Tibial artery (tissue), 4 donors: ENCODE measurements around the gene SERPINB6.

Source experiments
- DNase-seq, 2 donors: peaks; one replicate each; pipeline ENCODE4 v3.0.0-alpha.2; 2019
- H3K27ac ChIP-seq, 2 donors: fragments of 200-600 bp; sonication (generic) in 1 of 2; 1 replicate in 1 of 2; 2 replicates in 1 of 2; pipeline ENCODE4 v1.5.1; 2018 to 2019; ENCODE audit warnings: mild to moderate bottlenecking in 1 of 2
- H3K27me3 ChIP-seq, 2 donors: fragments of 200-600 bp; sonication (generic) in 1 of 2; one replicate each; pipeline versions ENCODE4 v1.5.1 to v1.6.0; 2016 to 2019
- H3K36me3 ChIP-seq, 3 donors: fragments of 200-600 bp; sonication (generic) in 2 of 3; one replicate each; pipeline ENCODE4 v1.5.1; 2016 to 2019; ENCODE audit warnings: mild to moderate bottlenecking in 2 of 3
- H3K4me1 ChIP-seq, 4 donors: fragments of 200-600 bp; sonication (generic) in 2 of 4; 1 replicate in 3 of 4; 2 replicates in 1 of 4; pipeline ENCODE4 v1.5.1; 2016 to 2019
- H3K4me3 ChIP-seq, 2 donors: fragments of 200-600 bp; sonication (generic) in 1 of 2; 1 replicate in 1 of 2; 2 replicates in 1 of 2; pipeline ENCODE4 v1.5.1; 2018 to 2019; ENCODE audit warnings: mild to moderate bottlenecking in 2 of 2
- H3K9me3 ChIP-seq, 3 donors: fragments of 200-600 bp; sonication (generic) in 1 of 3; one replicate each; pipeline ENCODE4 v1.5.1; 2016 to 2019
- CTCF ChIP-seq, 2 experiments: fragments of 200-600 bp in 1 of 2; fragments of 450-650 bp in 1 of 2; IDR thresholded peaks; one replicate each; pipeline ENCODE4 v1.5.1; 2017 to 2019; ENCODE audit warnings: antibody characterized with exemption in 2 of 2, mild to moderate bottlenecking in 1 of 2, moderate library complexity in 1 of 2
- intact Hi-C: fragments of 100-400 bp; cut with DNase I; formaldehyde crosslinking; loops from one replicate; pipeline ENCODE4 v1.15.0; 2023; ENCODE audit warnings: low total_unique reads

Gene SERPINB6

GRCh38 chr6:2990248-2990931 lies 19.0 kb upstream of the SERPINB6 start:
- no peaks in the 10 kb centered on the region for H3K27me3 ChIP-seq
- intact Hi-C loops: no loop called here
- H3K4me1 ChIP-seq: peaks cover 0 to 26% (median 18%) of the 10 kb centered on the region in 4 donors
- H3K36me3 ChIP-seq: no peaks in the 10 kb centered on the region
- H3K27ac ChIP-seq: peak overlapping the region; percentile 95 to 97
- peak overlapping the region; percentile 82 to 92 for H3K4me3 ChIP-seq
- no peaks in the 10 kb centered on the region for H3K9me3 ChIP-seq
- no peak for DNase-seq
- no peak for TF ChIP-seq CTCF (IDR thresholded peaks at IDR 0.05)

GRCh38 chr6:2989332-2990247 lies 18.2 kb upstream of the SERPINB6 start:
- no peaks in the 10 kb centered on the region for H3K27me3 ChIP-seq
- DNase-seq: peak; percentile 84 to 93
- no peak for TF ChIP-seq CTCF (IDR thresholded peaks at IDR 0.05)
- peak overlapping the region; percentile 95 to 97 for H3K27ac ChIP-seq
- intact Hi-C loops: loop anchor here (2.0 to 5.0 kb wide), 2 partner anchors 37 to 147 kb away; partner anchors contain the start of gene SERPINB1
- H3K4me3 ChIP-seq: peak overlapping the region; percentile 82 to 92
- peaks cover 0 to 26% (median 18%) of the 10 kb centered on the region in 4 donors for H3K4me1 ChIP-seq
- H3K9me3 ChIP-seq: no peaks in the 10 kb centered on the region
- H3K36me3 ChIP-seq: no peaks in the 10 kb centered on the region

- no peaks in the 10 kb centered on the region for H3K36me3 ChIP-seq
- no peaks in the 10 kb centered on the region for H3K27me3 ChIP-seq
- peak; percentile 95 to 98 for DNase-seq
- peaks cover 0 to 26% (median 18%) of the 10 kb centered on the region in 4 donors for H3K4me1 ChIP-seq
- no peaks in the 10 kb centered on the region for H3K9me3 ChIP-seq
- intact Hi-C loops: loop anchor here (2.0 to 5.0 kb wide), 2 partner anchors 36 to 146 kb away; partner anchors contain the start of gene SERPINB1
- H3K4me3 ChIP-seq: peak overlapping the region; percentile 82 to 92
- peak overlapping the region; percentile 95 to 97 for H3K27ac ChIP-seq
- TF ChIP-seq CTCF (IDR thresholded peaks at IDR 0.05): peak; percentile 93 to 94
Measured at GRCh38 chr6:2988426-2989331, 17.3 kb upstream of the SERPINB6 start.

- Histone ChIP-seq H3K9me3 (no peaks in the 10 kb centered on the region), H3K27ac (peak overlapping the region; percentile 95 to 97), H3K36me3 (no peaks in the 10 kb centered on the region), H3K4me1 (peaks cover 0 to 30% (median 19%) of the 10 kb centered on the region in 4 donors), H3K4me3 (peak overlapping the region; percentile 82 to 92), H3K27me3 (no peaks in the 10 kb centered on the region)
- TF ChIP-seq CTCF (IDR thresholded peaks at IDR 0.05): no peak
- intact Hi-C loops: loop anchor here (2.0 to 5.0 kb wide), 2 partner anchors 35 to 146 kb away; partner anchors contain the start of gene SERPINB1
- no peak for DNase-seq
Measured at GRCh38 chr6:2988094-2988425, 16.7 kb upstream of the SERPINB6 start.

- intact Hi-C loops: loop anchor here (5.0 kb wide), 1 partner anchor 144 kb away; the partner anchor contains the start of gene SERPINB1
- Histone ChIP-seq H3K27ac (peak overlapping the region; percentile 95 to 97), H3K4me1 (peaks cover 5 to 41% (median 30%) of the 10 kb centered on the region in 4 donors), H3K4me3 (no peak overlapping the region), H3K27me3 (no peaks in the 10 kb centered on the region), H3K9me3 (no peaks in the 10 kb centered on the region), H3K36me3 (no peaks in the 10 kb centered on the region)
- TF ChIP-seq CTCF (IDR thresholded peaks at IDR 0.05): no peak
- DNase-seq: no peak
Measured at GRCh38 chr6:2986722-2987221, 15.4 kb upstream of the SERPINB6 start.
